Rectal smooth muscle tissue (tissue), 1 donor: ENCODE measurements around the gene FGB.
"Not testable (repeated sequence)": the region's sequence is repeated elsewhere in the genome, so short reads cannot be mapped to it uniquely, and the experiment has no call there.

Experiments
- H3K27ac ChIP-seq: one replicate; pipeline ENCODE4 v1.7.0; 2013; ENCODE audit warnings: low read depth, low read length, inconsistent platforms
- H3K27me3 ChIP-seq: one replicate; pipeline ENCODE4 v1.7.0; 2013; ENCODE audit warnings: low read length; ENCODE audit not compliant: control insufficient read depth, insufficient read depth
- H3K36me3 ChIP-seq: one replicate; pipeline ENCODE4 v1.7.0; 2013; ENCODE audit warnings: low read length; ENCODE audit not compliant: control insufficient read depth, insufficient read depth
- H3K4me1 ChIP-seq: one replicate; pipeline ENCODE4 v1.7.0; 2013; ENCODE audit warnings: low read length; ENCODE audit not compliant: control insufficient read depth, insufficient read depth
- H3K4me3 ChIP-seq: one replicate; pipeline ENCODE4 v1.7.0; 2013; ENCODE audit warnings: low read length
- H3K9ac ChIP-seq: one replicate; pipeline ENCODE4 v1.7.0; 2013; ENCODE audit warnings: low read length

The FGB gene

DNA sequence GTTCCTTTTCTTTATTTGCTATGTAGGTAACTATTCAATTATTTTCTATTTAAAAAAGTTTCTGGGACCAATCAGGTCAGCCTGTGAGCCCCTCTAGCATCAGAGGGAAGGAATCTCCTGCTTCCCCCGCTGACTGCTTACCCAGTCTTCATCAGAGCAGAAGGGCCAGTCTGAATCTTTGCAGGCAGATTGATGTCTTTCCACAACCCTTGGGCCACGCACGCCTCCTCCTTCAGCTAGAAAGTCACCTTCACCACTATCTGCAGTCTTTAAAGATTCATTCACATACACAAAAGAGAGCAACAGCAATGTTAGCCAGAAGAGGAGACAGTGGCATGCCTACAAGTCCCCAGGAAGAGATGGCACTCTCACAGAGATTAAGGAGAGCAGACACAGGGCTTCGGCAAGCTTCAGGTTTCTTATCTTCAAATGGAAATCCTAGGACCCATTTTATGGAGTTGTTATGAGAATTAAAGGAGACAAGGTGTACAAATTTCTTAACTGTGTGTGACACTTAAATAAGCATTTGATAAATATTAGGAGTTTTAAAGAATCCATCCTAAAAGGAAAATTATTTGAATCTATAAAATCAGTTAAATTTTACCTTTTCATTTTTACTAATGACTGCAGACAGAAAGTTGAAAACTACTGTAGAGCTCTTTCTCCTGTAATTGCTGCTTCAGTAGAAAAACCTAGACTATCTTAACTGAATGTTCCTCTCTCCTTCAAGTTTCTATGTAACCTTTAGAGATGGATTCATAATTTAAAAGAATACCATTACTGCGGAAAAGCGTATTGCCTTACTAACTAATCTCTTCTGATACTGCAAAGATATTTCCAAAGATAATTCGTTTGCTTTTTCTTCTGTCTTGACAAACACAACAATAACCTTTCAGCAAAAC is 26.7 kb downstream of the FGB start:
- H3K27me3 ChIP-seq: no peaks in the 10 kb centered on the region
- H3K4me3 ChIP-seq: no peak overlapping the region
- H3K27ac ChIP-seq: no peak overlapping the region
- H3K4me1 ChIP-seq: no peaks in the 10 kb centered on the region
- no peak overlapping the region for H3K9ac ChIP-seq
- H3K36me3 ChIP-seq: no peaks in the 10 kb centered on the region

GRCh38 chr4:154590329-154591006 is 27.7 kb downstream of the FGB start, which contains the start of gene FGA:
Gene FGA (minus strand): TSS chr4:154590742. CDS start chr4:154590687, 55 bp downstream.
- Histone ChIP-seq H3K4me3 (no peak within 1 kb of the TSS), H3K36me3 (no peaks in the 10 kb centered on the region), H3K4me1 (no peaks in the 10 kb centered on the region), H3K9ac (no peak within 1 kb of the TSS), H3K27me3 (no peaks in the 10 kb centered on the region), H3K27ac (no peak within 1 kb of the TSS)

DNA sequence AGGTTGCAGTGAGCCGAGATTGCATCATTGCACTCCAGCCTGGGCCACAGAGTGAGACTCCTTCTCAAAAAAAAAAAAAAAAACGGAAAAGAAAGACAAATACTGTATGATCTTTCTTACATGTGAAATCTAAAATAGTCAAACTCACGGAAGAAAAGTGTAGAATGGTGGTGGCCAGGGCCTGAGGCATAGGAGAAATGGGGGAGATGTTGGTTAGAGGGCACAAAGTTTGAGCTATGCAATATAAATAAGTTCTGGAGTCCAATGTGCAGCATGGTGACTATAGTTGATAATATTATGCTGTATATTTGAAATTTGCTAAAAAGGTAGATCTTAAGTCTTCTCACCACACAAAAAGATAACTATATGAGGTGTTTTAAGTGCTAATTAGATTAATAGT is 29.1 kb downstream of the FGB start:
- no peak overlapping the region for H3K27ac ChIP-seq
- no peak overlapping the region for H3K4me3 ChIP-seq

DNA sequence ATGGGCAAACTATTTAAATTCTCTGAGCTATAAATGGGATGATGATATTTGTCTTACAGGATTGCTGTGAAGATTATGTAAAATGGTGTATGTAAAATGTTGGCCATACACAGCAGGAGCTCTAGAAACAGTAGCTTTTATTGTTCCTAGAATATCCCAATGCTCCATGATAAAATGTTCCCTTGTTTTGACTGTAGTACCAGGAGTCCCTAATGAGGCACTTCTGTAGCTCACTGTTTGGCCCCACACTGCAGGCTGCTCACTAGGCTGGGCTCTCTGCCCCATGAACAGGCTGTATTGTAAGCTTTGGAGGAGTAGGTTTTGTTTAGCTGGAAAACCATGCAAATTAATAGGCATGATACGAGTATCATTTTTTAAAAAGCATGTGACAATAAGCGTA is 31.1 kb downstream of the FGB start:
- H3K9ac ChIP-seq: no peak overlapping the region
- no peak overlapping the region for H3K27ac ChIP-seq
- no peaks in the 10 kb centered on the region for H3K4me1 ChIP-seq
- H3K36me3 ChIP-seq: no peaks in the 10 kb centered on the region
- H3K27me3 ChIP-seq: no peaks in the 10 kb centered on the region
- H3K4me3 ChIP-seq: no peak overlapping the region

More for the DNA sequence above, 29.1 kb downstream of the FGB start:
- Histone ChIP-seq H3K4me1 (no peaks in the 10 kb centered on the region), H3K27me3 (no peaks in the 10 kb centered on the region), H3K9ac (no peak overlapping the region), H3K36me3 (no peaks in the 10 kb centered on the region)

DNA sequence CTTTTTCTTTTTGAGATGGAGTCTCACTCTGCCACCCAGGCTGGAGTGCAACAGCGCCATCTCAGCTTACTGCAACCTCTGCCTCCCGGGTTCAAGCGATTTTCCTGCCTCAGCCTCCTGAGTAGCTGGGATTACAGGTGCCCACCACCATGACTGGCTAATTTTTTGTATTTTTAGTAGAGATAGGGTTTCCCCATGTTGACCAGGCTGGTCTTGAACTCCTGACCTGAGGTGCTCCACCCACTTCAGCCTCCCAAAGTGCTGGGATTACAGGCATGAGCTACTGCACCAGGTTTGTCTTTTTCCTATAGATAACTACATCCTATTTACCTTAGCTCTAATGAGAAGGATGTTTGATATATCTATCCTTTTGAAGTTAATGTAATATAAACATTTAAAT is 31.5 kb downstream of the FGB start:
- not testable (repeated sequence) for H3K4me1 ChIP-seq, H3K27ac ChIP-seq, H3K36me3 ChIP-seq, H3K4me3 ChIP-seq, H3K27me3 ChIP-seq, H3K9ac ChIP-seq

DNA sequence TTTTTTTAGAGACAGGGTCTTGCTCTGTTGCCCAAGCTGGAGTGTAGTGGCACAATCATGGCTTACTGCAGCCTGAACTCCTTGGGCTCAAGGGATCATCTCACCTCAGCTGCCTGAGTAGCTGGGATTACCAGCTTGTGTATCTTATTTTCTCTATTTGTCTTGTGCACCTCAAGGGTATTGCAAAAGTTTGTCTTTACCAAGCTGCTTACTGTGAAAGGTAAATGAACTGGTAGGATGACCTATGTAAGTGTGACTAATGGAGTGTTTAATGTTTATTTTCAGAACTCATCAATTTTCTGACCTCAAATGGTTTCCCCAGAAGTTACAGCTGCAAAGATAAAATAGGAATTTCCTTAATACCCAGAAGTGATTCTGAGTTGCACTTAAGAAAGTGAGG is 33.0 kb downstream of the FGB start:
- Histone ChIP-seq H3K36me3 (no peaks in the 10 kb centered on the region), H3K27me3 (no peaks in the 10 kb centered on the region), H3K27ac (no peak overlapping the region), H3K4me3 (no peak overlapping the region), H3K4me1 (no peaks in the 10 kb centered on the region), H3K9ac (no peak overlapping the region)

- not testable (repeated sequence) for H3K4me3 ChIP-seq, H3K4me1 ChIP-seq, H3K27me3 ChIP-seq, H3K9ac ChIP-seq, H3K27ac ChIP-seq, H3K36me3 ChIP-seq
Observed at GRCh38 chr4:154597281-154597680, 34.5 kb downstream of the FGB start.

- Histone ChIP-seq H3K27me3 (no peaks in the 10 kb centered on the region), H3K4me3 (no peak overlapping the region), H3K4me1 (no peaks in the 10 kb centered on the region), H3K27ac (no peak overlapping the region), H3K9ac (no peak overlapping the region), H3K36me3 (no peaks in the 10 kb centered on the region)
Observed at GRCh38 chr4:154597798-154598774, 35.3 kb downstream of the FGB start.

DNA sequence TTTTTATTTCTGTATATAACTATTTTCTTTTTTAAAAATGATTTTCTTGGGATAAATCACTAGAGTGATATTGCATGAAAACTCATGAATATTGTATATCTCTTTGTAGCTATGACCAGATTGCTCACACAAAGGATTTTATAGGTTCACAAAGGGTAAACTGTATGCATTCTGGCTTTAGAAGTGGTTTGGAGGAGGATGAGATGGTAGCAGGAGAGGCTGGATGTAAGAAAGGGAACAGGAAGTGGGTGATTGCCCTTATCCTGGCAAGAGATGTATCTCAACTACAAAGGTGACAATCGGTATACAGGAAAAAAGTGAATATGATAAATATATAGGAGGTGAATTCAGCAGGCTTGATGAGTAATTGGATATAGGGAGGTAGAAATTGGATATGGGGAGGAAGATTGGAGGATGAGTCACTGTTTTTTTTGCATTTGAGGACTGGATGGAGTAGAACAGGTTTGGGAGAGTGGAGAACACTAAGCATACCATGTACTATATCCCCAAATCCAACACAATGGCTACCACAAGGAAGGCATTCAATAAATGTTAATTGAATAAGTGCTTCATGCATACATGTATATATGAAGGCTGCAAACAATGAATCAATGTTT is 39.7 kb downstream of the FGB start:
- Histone ChIP-seq H3K9ac (no peak overlapping the region), H3K27ac (no peak overlapping the region), H3K4me3 (no peak overlapping the region), H3K36me3 (no peaks in the 10 kb centered on the region), H3K27me3 (no peaks in the 10 kb centered on the region), H3K4me1 (no peaks in the 10 kb centered on the region)

DNA sequence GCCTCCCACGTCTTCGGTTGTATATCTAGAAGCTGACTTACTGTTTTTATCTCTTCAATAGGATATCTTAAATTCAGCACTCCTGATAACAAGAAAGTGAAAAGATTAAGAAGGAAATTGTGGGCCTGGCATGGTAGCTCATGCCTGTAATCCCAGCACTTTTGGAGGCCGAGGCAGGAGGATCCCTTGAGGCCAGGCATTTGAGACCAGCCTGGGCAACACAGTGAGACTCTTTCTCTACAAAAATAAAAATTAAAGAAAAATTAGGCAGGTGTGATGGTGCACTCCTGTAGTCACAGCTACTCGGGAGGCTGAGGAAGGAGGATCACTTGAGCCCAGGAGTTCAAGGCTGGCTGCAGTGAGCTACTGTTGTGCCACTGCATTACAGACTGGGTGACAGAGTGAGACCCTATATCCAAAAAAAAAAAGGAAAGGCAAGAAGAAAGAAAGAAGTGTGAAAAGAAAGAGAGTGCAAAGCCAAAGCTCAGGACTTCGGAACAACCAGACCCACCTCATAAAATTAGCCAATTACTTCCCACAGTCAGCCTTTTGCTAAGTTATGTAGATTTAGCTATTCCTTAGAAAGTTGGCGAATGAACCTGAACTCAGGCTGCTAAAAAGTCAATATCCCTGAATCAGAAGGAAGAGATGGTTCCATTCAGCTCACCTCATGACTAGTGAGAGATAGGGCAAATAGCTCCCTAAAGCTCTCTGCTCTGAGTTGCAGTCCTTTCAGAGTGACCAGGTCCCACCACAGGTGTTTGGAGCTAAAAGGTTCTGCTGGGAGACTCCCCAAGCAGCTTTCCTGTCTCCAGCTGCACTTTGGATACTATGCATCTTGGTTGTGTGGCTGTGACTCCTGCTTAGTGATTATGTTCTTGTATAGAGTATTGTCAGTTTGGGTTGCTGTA is 40.5 kb downstream of the FGB start:
- no peaks in the 10 kb centered on the region for H3K36me3 ChIP-seq
- H3K4me3 ChIP-seq: no peak overlapping the region
- H3K27ac ChIP-seq: no peak overlapping the region
- no peak overlapping the region for H3K9ac ChIP-seq
- no peaks in the 10 kb centered on the region for H3K27me3 ChIP-seq
- H3K4me1 ChIP-seq: no peaks in the 10 kb centered on the region

DNA sequence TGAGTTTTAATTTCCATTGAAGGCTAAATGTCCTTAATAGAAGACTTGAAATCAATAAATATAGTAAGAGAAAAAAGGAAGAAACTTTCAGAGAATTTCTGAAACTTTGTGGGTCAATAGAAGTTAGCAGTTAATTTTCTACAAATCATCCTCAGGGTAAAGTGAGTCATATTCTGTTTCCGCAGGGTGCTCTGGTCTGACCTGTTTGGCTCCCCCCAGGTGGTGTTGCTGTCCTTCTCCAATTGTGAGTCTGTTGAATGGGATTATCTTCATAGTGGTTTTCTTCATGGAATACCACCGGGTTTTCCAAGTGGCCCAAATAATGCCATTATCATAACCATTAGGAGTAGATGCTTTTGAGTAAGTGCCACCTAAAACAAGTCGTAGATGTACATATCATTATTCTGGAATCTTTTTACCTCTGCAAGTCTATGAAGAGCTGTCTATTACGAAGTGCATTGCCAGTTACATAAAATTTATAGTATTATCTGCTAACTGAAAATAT is 41.9 kb downstream of the FGB start:
- Histone ChIP-seq H3K27me3 (no peaks in the 10 kb centered on the region), H3K36me3 (no peaks in the 10 kb centered on the region), H3K9ac (no peak overlapping the region), H3K4me3 (no peak overlapping the region), H3K4me1 (no peaks in the 10 kb centered on the region), H3K27ac (no peak overlapping the region)
